HEK293 (cell line): ENCODE measurements around the gene CDK5.

Experiments used
- BCL11A ChIP-seq: fragments of 450-650 bp; formaldehyde crosslinking; IDR thresholded peaks from 2 replicates; pipeline ENCODE4 v1.5.1; 2016; ENCODE audit warnings: low read depth, missing biosample characterization, missing genetic modification characterization
- IKZF3 ChIP-seq: fragments of 450-650 bp; IDR thresholded peaks from 2 replicates; pipeline ENCODE4 v1.5.0; 2018; ENCODE audit warnings: missing biosample characterization, mild to moderate bottlenecking, missing genetic modification characterization, moderate library complexity
- OVOL3 ChIP-seq: fragments of 450-650 bp; formaldehyde crosslinking; IDR thresholded peaks from 2 replicates; pipeline ENCODE4 v1.5.1; 2016; ENCODE audit warnings: missing biosample characterization, missing genetic modification characterization
- PRDM10 ChIP-seq: fragments of 450-650 bp; formaldehyde crosslinking; IDR thresholded peaks from 2 replicates; pipeline ENCODE4 v1.5.1; 2016; ENCODE audit warnings: missing biosample characterization, missing genetic modification characterization
- PRDM4 ChIP-seq: fragments of 450-650 bp; formaldehyde crosslinking; IDR thresholded peaks from 2 replicates; pipeline ENCODE4 v1.5.1; 2017; ENCODE audit warnings: missing biosample characterization, missing genetic modification characterization
- RBAK ChIP-seq: fragments of 450-650 bp; formaldehyde crosslinking; IDR thresholded peaks from 2 replicates; pipeline ENCODE4 v1.5.1; 2016; ENCODE audit warnings: missing biosample characterization, missing genetic modification characterization
- SP2 ChIP-seq: fragments of 450-650 bp; formaldehyde crosslinking; IDR thresholded peaks from 2 replicates; pipeline ENCODE4 v1.5.1; 2016; ENCODE audit warnings: missing biosample characterization, missing genetic modification characterization
- ZBTB10 ChIP-seq: fragments of 450-650 bp; formaldehyde crosslinking; IDR thresholded peaks from 2 replicates; pipeline ENCODE4 v1.5.1; 2016; ENCODE audit warnings: missing biosample characterization, missing genetic modification characterization
- ZBTB6 ChIP-seq: fragments of 450-650 bp; formaldehyde crosslinking; IDR thresholded peaks from 2 replicates; pipeline ENCODE4 v1.5.1; 2017; ENCODE audit warnings: missing biosample characterization, missing genetic modification characterization
- ZEB2 ChIP-seq: fragments of 450-650 bp; formaldehyde crosslinking; IDR thresholded peaks from 2 replicates; pipeline ENCODE4 v1.5.1; 2016; ENCODE audit warnings: missing biosample characterization, missing genetic modification characterization
- ZNF239 ChIP-seq: fragments of 450-650 bp; formaldehyde crosslinking; IDR thresholded peaks from 2 replicates; pipeline ENCODE4 v1.5.1; 2016; ENCODE audit warnings: missing biosample characterization, missing genetic modification characterization
- ZNF324 ChIP-seq: fragments of 450-650 bp; formaldehyde crosslinking; IDR thresholded peaks from 2 replicates; pipeline ENCODE4 v1.5.1; 2016; ENCODE audit warnings: missing biosample characterization, missing genetic modification characterization
- ZNF433 ChIP-seq: fragments of 450-650 bp; formaldehyde crosslinking; IDR thresholded peaks from 2 replicates; pipeline ENCODE4 v1.5.1; 2016; ENCODE audit warnings: missing biosample characterization, missing genetic modification characterization, low read depth
- ZNF473 ChIP-seq: fragments of 450-650 bp; formaldehyde crosslinking; IDR thresholded peaks from 2 replicates; pipeline ENCODE4 v1.5.1; 2017; ENCODE audit warnings: missing biosample characterization, missing genetic modification characterization
- ZNF518A ChIP-seq: fragments of 450-650 bp; formaldehyde crosslinking; conservative IDR thresholded peaks from 2 replicates; pipeline ENCODE4 v1.5.1; 2016; ENCODE audit warnings: low read depth, missing biosample characterization, missing genetic modification characterization
- ZNF623 ChIP-seq: fragments of 450-650 bp; formaldehyde crosslinking; IDR thresholded peaks from 2 replicates; pipeline ENCODE4 v1.5.1; 2016; ENCODE audit warnings: missing biosample characterization, missing genetic modification characterization
- ZNF654 ChIP-seq: fragments of 450-650 bp; formaldehyde crosslinking; IDR thresholded peaks from 2 replicates; pipeline ENCODE4 v1.5.1; 2016; ENCODE audit warnings: low read depth, missing biosample characterization, missing genetic modification characterization
- TF ChIP-seq, protein P1 (sequence below): fragments of 450-650 bp; formaldehyde crosslinking; IDR thresholded peaks from 2 replicates; pipeline ENCODE4 v1.5.1; 2016; ENCODE audit warnings: missing biosample characterization, missing genetic modification characterization
- TF ChIP-seq, protein P2 (sequence below): fragments of 450-650 bp; formaldehyde crosslinking; IDR thresholded peaks from 2 replicates; pipeline ENCODE4 v1.5.1; 2016; ENCODE audit warnings: missing biosample characterization, missing genetic modification characterization, low read depth

CDK5 gene

DNA sequence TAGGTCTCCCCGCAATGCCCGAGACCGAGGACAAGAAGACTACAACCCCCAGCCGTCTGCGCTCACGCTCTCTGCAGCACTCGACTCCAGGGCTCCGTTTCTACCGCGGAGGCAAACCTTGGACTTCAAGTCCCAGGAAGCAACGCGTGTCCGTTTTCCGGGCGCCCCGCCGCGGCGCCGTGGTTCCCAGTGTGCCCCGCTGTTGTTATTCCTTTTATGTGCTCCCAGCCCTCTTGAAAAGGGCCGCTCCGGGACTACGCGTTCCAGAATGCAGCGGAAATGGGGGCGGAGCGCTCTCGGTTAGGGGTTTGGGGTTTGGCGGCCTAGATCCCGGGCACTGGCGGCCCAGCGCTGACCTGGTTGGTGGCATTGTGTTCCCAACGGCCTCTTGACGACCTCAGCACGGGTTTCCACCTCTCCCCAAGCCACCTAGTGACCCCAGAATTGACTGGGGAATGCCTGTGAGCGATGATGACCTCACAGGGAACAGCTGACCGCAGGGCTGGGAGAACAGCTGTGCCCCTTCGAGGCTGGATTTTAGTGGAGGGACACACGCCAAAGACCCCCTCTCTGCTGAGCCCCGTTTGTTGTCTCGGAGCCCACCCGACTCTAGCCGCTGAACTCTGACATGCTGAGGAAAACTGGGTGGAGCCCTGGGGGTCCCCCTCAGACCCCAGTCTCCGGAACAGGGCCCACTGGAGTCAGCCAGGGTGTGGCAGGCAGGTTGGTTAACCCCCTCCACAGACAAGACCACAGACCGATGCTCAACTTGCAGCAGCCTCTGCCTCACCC lies 488 bp upstream of the CDK5 start (continued):
- peak; percentile 55; the same call in 1 of the 2 replicates for TF ChIP-seq PRDM4 (tag by site-specific recombination)
- no peak for TF ChIP-seq ZNF239 (tag by site-specific recombination)
- peak; percentile 77 for TF ChIP-seq BCL11A
- TF ChIP-seq, protein P1, sequence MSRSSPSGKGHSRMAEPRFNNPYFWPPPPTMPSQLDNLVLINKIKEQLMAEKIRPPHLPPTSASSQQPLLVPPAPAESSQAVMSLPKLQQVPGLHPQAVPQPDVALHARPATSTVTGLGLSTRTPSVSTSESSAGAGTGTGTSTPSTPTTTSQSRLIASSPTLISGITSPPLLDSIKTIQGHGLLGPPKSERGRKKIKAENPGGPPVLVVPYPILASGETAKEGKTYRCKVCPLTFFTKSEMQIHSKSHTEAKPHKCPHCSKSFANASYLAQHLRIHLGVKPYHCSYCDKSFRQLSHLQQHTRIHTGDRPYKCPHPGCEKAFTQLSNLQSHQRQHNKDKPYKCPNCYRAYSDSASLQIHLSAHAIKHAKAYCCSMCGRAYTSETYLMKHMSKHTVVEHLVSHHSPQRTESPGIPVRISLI, result no peak
- TF ChIP-seq ZNF473 (tag by site-specific recombination), result no peak
- no peak for TF ChIP-seq RBAK (tag by site-specific recombination)
- TF ChIP-seq ZBTB10 (tag by site-specific recombination), result peak; percentile 97
- TF ChIP-seq IKZF3, result peak; percentile 99
- TF ChIP-seq, protein P2, sequence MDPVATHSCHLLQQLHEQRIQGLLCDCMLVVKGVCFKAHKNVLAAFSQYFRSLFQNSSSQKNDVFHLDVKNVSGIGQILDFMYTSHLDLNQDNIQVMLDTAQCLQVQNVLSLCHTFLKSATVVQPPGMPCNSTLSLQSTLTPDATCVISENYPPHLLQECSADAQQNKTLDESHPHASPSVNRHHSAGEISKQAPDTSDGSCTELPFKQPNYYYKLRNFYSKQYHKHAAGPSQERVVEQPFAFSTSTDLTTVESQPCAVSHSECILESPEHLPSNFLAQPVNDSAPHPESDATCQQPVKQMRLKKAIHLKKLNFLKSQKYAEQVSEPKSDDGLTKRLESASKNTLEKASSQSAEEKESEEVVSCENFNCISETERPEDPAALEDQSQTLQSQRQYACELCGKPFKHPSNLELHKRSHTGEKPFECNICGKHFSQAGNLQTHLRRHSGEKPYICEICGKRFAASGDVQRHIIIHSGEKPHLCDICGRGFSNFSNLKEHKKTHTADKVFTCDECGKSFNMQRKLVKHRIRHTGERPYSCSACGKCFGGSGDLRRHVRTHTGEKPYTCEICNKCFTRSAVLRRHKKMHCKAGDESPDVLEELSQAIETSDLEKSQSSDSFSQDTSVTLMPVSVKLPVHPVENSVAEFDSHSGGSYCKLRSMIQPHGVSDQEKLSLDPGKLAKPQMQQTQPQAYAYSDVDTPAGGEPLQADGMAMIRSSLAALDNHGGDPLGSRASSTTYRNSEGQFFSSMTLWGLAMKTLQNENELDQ (tag by site-specific recombination), result no peak
- TF ChIP-seq ZBTB6 (tag by site-specific recombination), result peak; percentile 49; the same call in 1 of the 2 replicates
- TF ChIP-seq ZEB2, result peak; percentile 97
- TF ChIP-seq ZNF518A (tag by site-specific recombination), result no peak
- TF ChIP-seq SP2 (tag by site-specific recombination), result peak; percentile 83
- TF ChIP-seq ZNF623, result 0 out of 2 replicates have a peak, but pooled peaks have one; percentile 12
- TF ChIP-seq OVOL3 (tag by site-specific recombination), result no peak
- peak; percentile 72 for TF ChIP-seq ZNF324
- TF ChIP-seq ZNF654 (tag by site-specific recombination), result no peak
- TF ChIP-seq PRDM10 (tag by site-specific recombination), result peak; percentile 25
- TF ChIP-seq ZNF433 (tag by site-specific recombination), result no peak
